ENCODE measurements around the gene ANXA4. TPM values are rescaled to one million over a fixed set of nuclear protein-coding genes. Genes with fewer than 3 reads are reported as not detected.

ANXA4 gene
- total RNA-seq, 1 donor from 2014 or later: 75.5 TPM

DNA sequence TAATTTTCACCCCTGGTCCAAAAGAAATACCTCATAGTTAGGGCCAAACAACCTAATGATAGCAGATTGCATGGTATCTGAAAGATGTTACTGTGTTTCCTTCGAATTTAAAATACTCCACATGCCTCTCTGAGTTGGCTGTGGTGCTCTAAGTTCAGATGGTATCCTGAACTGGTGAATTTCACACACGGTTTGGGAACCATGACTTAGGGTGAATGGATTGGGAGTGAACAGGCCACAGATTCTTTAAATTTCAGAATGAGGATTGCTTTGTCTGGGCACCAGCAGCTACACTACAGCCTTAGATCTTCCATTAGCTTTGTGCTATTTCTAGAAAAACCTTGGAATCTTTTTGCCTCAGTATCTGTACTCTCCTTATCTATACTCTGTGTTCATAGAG lies 93.7 kb downstream of the ANXA4 start:
- no peak for DNase-seq (ENCODE audit: extremely low read depth, low read depth, low spot score)

DNA sequence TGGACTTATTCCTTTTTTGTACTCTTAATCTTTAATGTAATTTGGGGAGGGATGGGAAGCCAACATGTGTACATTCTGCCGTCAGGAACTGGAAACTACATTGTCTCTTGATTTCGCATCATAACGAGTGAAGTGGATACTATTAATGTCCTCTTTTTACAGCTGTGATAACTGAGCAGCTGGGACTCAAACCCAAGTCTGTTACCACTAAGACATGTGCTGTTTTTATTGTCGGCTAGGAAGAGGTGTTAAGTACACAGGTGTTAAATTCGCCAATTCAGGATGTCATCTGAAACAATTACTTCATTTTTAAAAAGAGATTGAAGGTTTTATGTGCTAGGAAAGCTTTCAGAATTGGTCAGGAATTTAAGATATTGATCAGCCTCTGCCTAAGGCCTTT lies 94.4 kb downstream of the ANXA4 start:
- no peak for DNase-seq (ENCODE audit: extremely low read depth, low read depth, low spot score)

- no peak for DNase-seq (ENCODE audit: extremely low read depth, low read depth, low spot score)
These were observed 95.6 kb downstream of the ANXA4 start for GRCh38 chr2:69837533-69837932.

DNA sequence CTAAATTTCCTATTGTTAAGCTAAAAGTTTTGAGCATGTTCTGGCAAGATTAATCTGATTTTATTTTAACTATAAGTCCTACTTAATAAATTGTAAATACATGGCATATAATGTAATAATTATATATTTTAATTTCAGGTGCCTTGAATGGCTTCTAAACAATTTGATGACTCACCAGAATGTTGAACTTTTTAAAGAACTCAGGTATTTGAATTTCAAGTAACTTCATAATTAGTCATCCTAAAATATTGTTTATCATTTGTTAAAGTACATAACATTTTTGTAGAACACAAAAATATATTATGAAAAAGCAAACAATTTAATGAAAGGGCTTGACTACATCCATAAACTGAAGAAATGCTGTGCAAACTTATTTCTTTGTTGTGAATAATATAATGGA lies 102.1 kb downstream of the ANXA4 start:
- no peak for DNase-seq (ENCODE audit: extremely low read depth, low read depth, low spot score)

DNA sequence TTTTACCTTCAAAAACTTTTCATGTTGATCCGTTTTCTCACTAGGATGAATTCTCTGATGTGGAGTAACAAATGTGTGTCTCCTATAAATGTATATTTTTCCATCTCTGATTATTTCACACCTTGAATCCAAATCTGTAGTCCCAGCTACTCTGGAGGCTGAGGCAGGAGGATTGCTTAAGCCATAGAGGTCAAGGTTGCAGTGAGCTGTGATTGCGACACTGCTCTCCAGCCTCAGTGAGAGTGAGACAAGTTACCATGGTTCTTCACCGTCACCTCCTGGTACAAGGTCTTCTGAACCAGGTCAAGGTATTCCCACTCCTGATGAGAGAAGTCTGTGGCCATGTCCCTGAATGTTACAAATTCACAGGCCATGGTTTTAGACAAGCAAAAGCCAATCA lies 102.6 kb downstream of the ANXA4 start:
- DNase-seq (ENCODE audit: extremely low read depth, low read depth, low spot score): no peak

- no peak for DNase-seq (ENCODE audit: extremely low read depth, low read depth, low spot score)
These were observed 104.5 kb downstream of the ANXA4 start for GRCh38 chr2:69846182-69847067.

GRCh38 chr2:69847068-69847828 lies 105.3 kb downstream of the ANXA4 start:
- no peak for DNase-seq (ENCODE audit: extremely low read depth, low read depth, low spot score)

DNA sequence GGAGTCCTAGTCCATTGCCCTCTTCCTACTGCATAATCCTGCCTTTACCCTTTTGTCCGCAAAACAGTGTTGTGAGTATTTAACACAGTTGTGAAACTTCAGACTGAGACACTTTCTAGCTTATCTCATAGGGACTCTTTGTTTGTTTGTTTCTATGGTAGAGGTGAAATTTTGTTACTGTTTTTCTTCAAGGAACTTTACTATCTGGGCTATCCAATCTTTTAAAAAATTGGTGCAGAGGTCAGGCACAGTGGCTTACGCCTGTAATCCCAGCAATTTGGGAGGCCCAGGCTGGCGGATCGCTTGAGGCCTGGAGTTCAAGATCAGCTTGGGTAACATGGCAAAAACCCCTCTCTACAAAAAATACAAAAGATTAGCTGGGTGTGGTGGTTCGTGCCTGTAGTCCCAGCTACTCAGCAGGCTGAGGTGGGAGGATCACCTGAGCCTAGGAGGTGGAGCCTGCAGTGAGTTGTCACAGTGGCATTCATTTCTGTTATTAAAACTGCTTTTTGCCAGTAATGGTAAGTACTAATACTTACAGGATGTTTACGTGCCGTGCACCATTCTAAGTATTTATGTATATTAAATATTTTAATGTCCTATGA lies 106.4 kb downstream of the ANXA4 start:
- no peak for DNase-seq (ENCODE audit: extremely low read depth, low read depth, low spot score)

DNA sequence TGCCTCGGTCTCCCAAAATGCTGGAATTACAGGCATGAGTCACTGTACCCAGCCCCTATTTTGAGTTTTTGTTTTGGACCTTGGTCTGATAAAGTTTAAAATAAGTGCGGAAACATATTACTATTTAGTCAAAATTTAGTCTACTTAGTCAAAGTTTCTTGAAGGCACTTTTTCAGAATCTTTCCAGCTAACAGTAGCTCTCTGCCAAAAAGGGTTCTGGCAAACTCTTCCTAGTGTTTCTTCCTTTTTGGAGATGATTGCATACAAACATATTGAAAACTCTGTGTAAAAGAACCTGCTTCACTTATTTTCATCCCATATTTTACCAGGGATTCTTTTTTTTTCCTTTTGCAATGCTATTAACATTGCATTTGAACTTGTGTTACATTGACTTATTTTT lies 116.3 kb downstream of the ANXA4 start:
- DNase-seq (ENCODE audit: extremely low read depth, low read depth, low spot score): no peak

DNA sequence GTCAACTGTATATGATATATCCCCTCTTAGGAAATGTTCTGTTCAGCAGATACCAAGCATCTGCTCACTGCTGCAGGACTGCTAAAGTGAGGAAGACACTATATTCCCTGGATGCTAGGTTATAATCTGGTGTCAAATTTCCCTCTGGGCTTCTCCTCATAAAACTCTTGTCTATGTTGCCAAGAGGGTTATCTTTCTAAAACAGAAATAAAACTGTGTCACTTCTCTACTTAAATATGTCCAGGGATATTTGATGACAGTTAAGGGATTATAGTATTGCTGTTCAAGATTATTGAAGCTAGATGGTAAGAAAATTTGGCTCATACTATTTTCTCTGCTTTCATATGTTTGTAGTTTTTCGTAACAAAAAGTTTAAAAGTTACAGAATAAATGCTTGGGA lies 121.4 kb downstream of the ANXA4 start:
- no peak for DNase-seq (ENCODE audit: extremely low read depth, low read depth, low spot score)

Other genes with a start within 250 kb of the ANXA4 start
- gene AAK1, start 98.4 kb upstream of the ANXA4 start, total RNA-seq: 48.2 and 83.4 TPM in 2 replicates
- gene GMCL1, start 87.5 kb downstream of the ANXA4 start, total RNA-seq: 6.2 and 9.4 TPM in 2 replicates
- gene SNRNP27, start 151.8 kb downstream of the ANXA4 start, total RNA-seq: 49.3 and 66.6 TPM in 2 replicates
- 4.6 and 4.8 TPM in 2 replicates for gene MXD1, start 173.0 kb downstream of the ANXA4 start, total RNA-seq
- 0.64 and 0.82 TPM in 2 replicates for gene ASPRV1, start 219.5 kb downstream of the ANXA4 start, total RNA-seq

All from glomerular endothelial cell (primary cell).